GM18861 (cell line): ENCODE measurements around the gene TRIP13.
"Not testable (repeated sequence)": the region's sequence is repeated elsewhere in the genome, so short reads cannot be mapped to it uniquely, and the experiment has no call there.

Experiments
- ATAC-seq: cut with Tn5 transposase; IDR thresholded peaks from one replicate; pipeline ENCODE4 v1.9.1; 2021; ENCODE audit not compliant: unreplicated experiment

Gene TRIP13

DNA sequence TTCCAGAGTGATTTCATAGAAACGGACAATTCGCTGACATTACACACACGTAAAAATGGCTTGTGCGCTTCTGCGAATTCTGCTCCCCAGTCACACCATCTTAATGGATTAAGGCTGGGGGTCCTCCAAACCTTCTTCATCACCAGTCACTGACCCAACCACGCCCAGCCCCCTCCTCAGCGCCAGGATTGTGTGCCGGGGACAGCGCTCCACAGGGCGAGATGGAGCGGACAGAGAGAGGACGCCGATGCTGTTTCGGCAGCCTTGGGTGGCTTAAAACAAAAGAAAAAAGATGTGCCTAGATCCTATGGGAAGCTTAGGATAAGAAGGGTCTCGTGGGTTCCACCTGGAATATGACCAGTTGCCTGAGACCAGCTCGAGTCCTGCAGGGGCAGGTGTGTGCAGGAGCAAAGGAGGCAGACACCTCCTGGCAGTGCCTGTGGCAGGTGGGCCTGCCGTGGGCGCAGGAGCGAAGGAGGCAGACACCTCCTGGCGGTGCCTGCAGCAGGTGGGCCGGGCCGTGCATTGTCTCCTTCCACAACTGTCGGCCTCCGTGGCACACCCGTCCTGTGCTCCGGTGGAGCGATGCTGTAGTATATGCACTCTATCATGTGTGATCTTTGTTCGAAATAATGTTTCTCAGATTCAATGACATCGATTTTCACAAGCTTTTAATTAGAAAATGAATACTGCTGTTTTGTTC is 20.9 kb upstream of the TRIP13 start:
- no peak for ATAC-seq

DNA sequence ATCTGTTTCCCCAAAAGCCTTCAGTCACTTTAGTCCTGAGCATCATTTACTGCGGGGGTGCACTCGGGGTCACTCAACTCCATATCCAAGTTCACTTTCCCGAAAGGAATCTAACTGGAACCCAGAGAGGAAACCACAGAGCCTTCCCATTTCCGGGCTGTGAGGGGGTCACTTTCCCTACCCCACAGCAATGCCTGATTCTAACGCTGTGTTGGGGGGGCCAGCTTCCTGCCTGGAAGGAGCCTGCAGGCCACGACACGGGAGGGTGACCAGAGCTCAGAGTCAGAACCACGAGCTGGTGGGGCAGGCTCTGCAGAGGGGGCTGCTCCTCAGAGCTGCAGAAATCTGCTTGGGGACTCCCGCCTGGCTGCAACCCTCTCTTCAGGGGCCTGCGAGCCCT is 20.4 kb upstream of the TRIP13 start:
- ATAC-seq, result no peak

- ATAC-seq, result no peak
These were observed 19.4 kb upstream of the TRIP13 start for GRCh38 chr5:873328-873727.

GRCh38 chr5:875931-876330 is 16.8 kb upstream of the TRIP13 start:
- ATAC-seq, result no peak

DNA sequence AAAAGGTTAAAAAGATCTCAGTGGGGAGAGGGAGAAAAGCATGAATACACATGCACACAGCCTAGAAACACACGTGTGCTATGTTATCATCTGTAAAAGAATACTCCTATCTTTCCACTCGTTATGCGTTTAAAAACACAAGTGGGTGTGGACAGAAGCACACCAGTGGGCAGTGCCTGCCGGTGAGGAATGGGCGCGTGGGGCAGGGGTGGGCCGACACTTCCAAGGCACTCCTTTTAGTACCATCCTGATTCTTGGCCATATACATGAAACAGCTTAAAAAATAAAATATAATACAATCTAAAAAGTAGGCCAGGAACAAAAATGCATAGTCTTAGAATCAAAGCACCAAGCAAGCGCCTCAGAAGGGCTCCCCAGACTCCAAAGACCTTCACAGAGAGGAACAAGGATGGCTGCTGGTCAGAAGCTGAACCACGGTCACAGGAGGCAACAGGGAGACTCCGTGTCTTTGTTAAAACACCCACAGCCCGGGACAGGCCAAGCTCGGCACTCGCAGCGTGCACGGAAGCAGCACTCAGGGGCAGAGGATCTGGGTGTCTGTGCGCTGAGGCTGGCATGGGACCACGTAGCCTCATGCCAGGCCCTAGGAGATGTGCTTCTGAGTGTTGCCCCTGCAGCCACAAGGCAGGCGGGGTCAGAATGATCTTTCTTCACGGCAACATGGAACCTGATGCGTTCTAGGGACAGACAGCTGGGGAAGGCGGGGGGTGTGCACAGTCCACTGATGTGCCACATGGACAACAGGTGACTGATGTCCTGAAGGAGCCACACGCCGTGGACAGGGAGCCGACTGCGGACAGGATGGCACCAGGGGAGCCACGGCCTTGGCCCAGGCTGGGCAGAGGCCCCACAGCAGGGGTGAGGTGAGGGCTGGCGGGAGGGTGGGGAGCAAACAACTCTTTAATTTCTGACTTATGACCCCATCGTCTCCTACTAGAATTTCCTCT is 16.0 kb upstream of the TRIP13 start:
- ATAC-seq, result no peak

DNA sequence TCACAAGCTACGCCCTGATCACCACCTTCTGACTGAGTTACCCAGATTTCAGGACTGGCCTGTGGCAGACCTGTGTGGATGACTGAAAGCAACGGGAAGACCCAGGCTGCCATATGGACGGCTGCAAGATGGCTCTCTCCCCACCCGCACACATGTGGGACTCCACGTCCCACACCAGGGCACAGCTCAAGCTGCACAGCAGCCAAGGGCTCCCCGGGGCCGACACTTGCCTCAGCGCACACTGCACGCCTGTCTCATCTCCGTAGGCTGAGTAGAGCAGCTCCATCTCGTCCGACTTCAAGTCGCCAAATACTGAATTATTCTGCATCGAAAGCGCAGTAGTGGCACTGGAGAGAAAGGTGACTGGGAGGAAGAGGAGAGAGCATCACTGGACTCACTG is 14.6 kb upstream of the TRIP13 start:
- ATAC-seq, result no peak

GRCh38 chr5:878677-879076 is 14.0 kb upstream of the TRIP13 start:
- not testable (repeated sequence) for ATAC-seq

DNA sequence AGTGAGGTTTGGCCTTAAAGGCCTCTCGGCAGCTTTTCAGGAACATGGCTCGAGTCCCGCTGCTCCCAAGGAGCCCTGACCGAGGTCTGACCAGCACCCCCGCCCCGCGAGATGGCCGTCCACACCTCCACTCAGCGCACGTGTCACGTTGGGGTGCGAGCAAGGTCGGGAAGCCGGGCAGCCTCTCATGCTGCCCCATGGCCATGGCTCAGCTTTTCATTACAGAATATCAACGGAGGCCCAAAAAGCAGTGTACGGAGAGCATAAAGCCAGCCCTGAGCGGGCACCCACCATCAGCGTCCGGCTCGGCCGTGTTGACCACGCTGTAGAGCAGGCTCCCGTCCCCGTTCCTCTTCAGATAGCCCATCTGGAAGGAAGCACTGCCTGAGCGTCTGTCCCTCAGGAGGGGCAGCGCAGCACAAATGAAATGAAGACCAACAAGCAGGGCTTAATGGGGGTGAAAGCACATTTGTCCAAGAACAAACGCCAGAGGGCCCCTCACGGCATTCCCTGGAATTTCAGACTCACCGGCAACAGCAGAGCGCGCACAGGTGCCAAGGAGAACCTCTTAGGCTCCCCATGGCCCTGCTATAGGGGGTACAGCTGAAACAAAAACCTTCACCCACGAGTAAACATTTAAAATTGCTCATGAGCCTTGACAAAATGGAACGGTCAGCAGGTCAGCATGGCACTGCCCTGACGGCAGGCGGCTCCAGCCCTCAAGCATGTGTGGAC is 11.7 kb upstream of the TRIP13 start:
- ATAC-seq, result no peak

DNA sequence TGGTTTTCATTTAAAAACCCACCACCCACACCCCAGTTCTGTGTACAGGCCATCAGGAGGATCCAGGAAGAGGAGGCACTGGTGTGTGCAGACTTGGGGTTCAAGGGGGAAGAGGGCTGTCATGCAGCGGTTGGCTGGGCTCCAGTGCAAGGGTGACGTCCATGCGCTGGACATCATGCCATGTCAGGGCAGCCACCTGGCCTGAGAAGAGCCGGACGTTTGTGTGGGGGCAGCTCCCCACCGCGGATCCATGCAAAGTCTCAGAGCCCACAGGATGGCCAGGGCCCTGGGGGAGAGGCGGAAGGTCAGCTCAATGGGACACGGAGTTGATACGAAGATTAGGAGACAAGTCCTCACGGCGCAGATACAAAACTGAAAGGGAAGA is 11.1 kb upstream of the TRIP13 start:
- no peak for ATAC-seq

- no peak for ATAC-seq
These were observed 10.2 kb upstream of the TRIP13 start for GRCh38 chr5:882253-883183.

- no peak for ATAC-seq
These were observed 9.1 kb upstream of the TRIP13 start for GRCh38 chr5:883475-884181.

DNA sequence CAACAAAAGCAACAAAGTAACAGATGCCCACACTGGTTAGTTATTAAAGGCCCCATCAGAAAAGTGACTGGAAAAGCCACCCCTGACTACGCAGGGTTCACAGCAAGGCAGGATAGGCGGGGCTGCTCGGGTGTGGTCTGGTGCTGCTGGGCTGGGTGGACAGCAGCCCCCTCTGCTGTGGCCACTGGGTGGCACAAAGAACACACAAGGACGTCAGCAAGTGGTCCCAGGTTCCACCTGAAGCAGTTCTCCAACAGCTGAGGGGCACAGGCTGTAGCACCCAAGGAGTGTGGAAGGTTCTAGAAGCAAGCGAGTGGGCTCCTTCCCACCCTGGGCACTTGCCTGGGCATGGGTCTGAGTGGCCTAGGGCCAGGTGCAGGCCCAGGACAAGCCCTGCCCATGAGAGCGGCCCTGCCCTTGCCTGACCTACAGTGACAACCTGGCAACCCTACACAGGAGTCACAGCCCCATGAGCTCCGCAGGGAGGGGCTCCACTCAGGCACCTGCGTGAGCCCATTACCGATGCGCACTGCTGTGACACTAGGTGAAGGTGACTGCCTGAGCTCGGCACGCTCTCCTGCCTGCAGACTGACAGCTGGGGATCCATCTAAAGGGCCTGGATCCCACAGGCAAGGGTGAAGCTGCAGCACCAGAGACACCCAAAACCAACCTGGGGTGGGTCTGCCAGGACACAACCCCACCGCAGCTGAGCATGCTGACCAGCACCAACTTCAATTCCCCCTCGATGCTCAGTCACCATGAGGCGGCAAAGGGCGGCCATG is 8.1 kb upstream of the TRIP13 start:
- no peak for ATAC-seq

DNA sequence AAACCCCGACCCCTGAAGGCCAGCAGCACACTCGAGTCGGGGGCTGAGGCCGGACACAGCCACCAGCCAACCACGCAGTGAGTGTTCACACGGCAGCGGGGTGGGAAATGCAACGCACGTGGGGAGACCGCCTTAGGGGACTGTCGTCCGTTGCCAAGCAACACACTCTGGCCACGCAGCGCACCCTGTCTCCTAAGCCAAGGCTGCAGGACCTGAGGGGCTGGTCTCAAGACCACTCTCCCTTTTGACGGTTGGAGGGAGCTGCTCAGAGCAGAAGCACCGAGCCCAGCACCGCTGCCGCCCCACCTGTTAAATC is 7.6 kb upstream of the TRIP13 start:
- no peak for ATAC-seq

DNA sequence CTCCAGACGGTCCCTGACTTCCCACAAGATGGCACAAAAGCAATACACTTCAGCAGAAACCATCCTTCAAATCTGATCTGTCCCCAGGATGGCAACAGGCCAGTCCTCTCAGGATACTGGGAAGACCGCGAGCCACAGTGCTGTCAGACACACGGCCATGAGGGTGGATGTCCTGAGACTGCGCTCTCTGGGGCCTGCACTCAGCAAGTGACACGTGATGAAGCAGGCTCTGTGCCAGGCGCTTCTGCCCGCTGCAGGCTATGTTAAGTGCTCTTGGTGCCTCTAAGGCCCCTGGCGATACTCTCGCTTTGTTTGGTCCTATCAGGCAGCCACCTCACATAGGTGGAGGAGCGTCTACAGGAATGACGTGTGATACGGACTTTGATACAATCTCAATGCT is 7.2 kb upstream of the TRIP13 start:
- ATAC-seq, result no peak

GRCh38 chr5:886036-886435 is 6.6 kb upstream of the TRIP13 start:
- ATAC-seq, result no peak

GRCh38 chr5:886716-887325 is 5.9 kb upstream of the TRIP13 start:
- no peak for ATAC-seq

DNA sequence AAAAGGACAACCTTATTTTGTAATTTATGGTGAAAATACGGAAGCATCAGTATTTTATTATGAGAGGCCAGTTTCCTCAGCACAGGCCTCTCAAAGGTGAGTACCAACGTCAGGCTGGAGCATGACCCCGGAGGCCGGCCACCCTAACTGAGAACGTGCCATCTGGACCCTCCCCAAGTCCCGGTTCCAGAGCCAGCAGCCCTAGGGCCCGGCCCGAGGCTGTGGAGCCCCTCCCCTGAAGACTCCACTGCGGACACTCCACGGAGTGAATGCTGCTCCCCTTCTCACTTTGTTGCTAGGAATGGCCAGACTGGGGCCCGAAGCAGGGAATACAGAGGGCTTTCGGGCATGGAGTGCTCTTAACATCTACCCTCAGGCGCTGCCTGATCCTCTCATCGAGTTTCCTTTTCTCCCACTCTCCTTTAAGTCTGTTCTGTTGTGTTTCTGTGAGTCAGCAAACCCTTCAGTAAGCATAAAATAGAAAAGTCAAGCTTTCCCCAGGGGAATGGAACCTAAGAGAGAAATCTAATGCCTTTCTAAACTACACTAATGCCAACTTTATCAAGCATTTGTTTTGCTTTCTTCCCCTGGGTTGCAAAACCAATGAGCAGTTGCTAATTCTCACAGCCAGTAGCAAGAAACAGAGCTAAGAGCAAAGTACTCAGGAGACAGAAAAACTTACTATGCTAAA is 4.6 kb upstream of the TRIP13 start:
- no peak for ATAC-seq

DNA sequence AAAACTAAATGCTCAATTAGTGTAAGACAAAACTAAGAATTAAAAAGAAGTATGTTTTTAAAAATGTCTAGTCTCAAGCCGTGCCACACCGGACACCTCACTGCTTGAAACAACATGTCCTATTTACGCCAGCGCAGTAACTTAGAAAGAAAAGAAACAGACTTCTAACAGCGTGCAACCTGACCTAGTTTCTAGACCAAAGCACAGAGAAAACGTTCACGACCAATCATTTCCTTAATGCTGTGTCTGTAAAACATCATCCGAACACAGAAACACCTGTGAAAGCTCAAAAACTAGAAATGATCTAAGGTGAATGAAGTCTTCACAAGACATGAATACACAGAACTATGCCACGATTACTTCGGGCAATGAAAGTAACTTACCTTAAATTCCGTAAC is 4.0 kb upstream of the TRIP13 start:
- no peak for ATAC-seq
